ENCODE results near the gene ACMSD. TPM values are rescaled to one million over a fixed set of nuclear protein-coding genes. Genes with fewer than 3 reads are reported as not detected.
"Not testable (repeated sequence)": the region's sequence is repeated elsewhere in the genome, so short reads cannot be mapped to it uniquely, and the experiment has no call there.

ACMSD gene
- not detected for total RNA-seq

DNA sequence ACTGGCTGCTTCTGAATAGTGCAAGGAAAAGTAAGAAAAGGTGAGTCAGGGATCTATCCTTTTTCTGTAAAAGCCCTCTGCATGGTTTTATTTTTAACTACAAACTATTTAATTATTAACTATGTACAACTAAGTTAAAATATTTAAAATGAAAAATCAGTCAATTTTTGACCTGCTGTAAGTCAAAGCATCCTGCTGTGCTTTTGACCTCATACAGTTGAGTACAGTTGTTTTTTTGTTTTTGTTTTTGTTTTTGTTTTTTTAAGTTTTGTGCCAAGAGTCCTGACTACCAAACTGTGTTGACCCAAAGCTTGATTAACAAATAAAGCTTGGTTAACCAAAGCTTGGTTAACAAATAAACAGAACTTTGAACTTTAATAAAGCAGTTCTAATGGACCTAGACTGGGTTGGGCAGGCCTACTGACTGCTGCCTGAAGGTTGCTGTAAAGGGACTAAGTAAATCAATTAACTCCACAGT, at the start of gene ACMSD:
Gene ACMSD, plus strand, starts transcription at position 474 of the 478 bp plus-strand sequence. CDS start 67 bp downstream, outside the sequence.
- H3K27me3 Mint-ChIP-seq (ENCODE audit: low read depth): peaks cover 9% of the 10 kb centered on the region
- H3K4me3 Mint-ChIP-seq: no peak within 1 kb of the TSS
- DNase-seq: no peak
- H3K36me3 Mint-ChIP-seq (ENCODE audit: insufficient read depth): no peaks in the 10 kb centered on the region
- peaks cover 18% of the 10 kb centered on the region for H3K9me3 Mint-ChIP-seq
- no peak for ATAC-seq
- H3K4me1 Mint-ChIP-seq (ENCODE audit: low read depth): no peaks in the 10 kb centered on the region

DNA sequence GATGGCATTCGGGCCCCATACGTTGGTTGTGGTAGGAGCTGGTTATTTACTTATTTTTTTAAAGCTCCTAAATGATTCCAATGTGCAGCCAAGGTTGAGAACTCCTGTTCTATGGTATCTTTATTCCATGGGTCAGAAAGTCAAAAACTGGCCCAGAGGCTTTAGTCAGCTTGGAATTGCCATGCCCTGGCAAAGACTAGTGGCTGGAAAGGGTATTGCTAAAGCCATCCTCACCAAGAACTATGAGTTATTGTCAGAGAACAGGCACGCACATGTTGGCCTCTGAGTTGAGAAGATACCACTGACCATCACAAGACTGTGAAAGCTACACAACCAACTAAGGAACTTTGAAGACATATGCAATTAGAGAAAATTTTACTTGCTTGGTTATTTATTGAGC, 47.9 kb upstream of the ACMSD start:
- Mint-ChIP-seq H3K27me3 (ENCODE audit: low read depth) (peaks cover 6% of the 10 kb centered on the region), H3K9me3 (no peaks in the 10 kb centered on the region), H3K4me1 (ENCODE audit: low read depth) (no peaks in the 10 kb centered on the region), H3K4me3 (no peak overlapping the region), H3K36me3 (ENCODE audit: insufficient read depth) (no peaks in the 10 kb centered on the region)
- DNase-seq (no peak), ATAC-seq (no peak)

DNA sequence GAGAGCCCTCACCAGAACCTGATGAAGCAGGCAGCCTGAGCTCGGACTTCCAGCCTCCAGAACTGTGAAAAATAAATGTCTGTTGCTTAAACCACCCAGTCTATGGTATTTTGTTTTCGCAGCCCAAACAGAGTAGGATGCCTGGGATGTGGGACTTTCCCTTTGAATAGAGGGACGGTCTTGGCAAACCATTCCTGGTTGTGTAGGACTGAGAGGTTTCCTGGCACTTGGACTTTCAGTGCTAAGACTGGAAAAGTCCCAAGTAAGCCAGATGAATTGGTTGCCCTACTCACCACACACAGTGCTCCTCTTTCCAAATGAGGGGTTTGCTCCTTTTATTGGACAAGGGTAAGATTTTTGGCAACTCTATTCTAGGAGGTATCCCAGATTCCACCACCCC, 46.8 kb upstream of the ACMSD start:
- ATAC-seq: no peak
- Mint-ChIP-seq H3K36me3 (ENCODE audit: insufficient read depth) (no peaks in the 10 kb centered on the region), H3K4me3 (no peak overlapping the region), H3K4me1 (ENCODE audit: low read depth) (no peaks in the 10 kb centered on the region), H3K9me3 (no peaks in the 10 kb centered on the region), H3K27me3 (ENCODE audit: low read depth) (peaks cover 6% of the 10 kb centered on the region)
- no peak for DNase-seq

DNA sequence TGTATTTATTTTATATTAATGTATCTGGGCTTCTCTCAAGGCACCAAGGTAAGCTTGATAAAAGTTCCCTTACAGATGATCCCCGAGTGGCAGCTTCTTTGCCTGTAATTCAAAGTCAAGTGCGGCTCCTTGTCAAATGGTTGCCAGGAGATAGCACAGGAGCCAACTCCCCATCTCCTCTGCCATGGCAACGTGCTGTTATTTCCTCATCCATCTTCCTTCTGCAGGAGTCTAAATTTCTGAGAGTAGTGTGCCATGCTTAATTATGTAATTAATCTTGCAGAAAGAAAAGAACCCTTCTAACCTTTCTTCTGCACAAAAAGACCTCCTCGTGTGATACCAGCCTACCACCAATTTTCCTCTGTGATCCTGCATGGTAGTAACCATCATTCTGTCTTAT, 46.2 kb upstream of the ACMSD start:
- no peaks in the 10 kb centered on the region for H3K36me3 Mint-ChIP-seq (ENCODE audit: insufficient read depth)
- no peaks in the 10 kb centered on the region for H3K9me3 Mint-ChIP-seq
- no peaks in the 10 kb centered on the region for H3K4me1 Mint-ChIP-seq (ENCODE audit: low read depth)
- peaks cover 6% of the 10 kb centered on the region for H3K27me3 Mint-ChIP-seq (ENCODE audit: low read depth)
- no peak overlapping the region for H3K4me3 Mint-ChIP-seq
- no peak for ATAC-seq
- DNase-seq: no peak

DNA sequence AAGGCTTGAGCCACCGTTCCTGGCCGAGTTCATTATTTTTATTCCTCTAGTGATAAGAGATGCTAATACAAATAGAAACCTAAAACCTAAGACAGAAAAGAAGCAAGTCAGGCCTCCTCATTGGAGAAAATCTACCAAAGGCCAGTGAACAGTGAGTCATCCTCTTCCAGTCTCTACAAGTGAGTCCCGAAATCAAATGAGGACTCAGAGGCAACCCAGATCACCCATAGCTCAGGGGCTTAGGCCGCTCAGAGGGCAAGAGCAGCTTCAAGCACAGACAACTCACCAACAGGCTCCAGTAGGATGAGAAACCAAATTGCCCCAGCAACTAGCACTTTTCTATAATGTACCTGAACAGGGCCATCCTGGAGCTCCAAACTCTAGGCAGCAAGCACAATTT, 42.7 kb upstream of the ACMSD start:
- peaks cover 6% of the 10 kb centered on the region for H3K27me3 Mint-ChIP-seq (ENCODE audit: low read depth)
- H3K4me1 Mint-ChIP-seq (ENCODE audit: low read depth): no peaks in the 10 kb centered on the region
- H3K9me3 Mint-ChIP-seq: no peaks in the 10 kb centered on the region
- DNase-seq: no peak
- H3K36me3 Mint-ChIP-seq (ENCODE audit: insufficient read depth): no peaks in the 10 kb centered on the region
- H3K4me3 Mint-ChIP-seq: no peak overlapping the region
- no peak for ATAC-seq

DNA sequence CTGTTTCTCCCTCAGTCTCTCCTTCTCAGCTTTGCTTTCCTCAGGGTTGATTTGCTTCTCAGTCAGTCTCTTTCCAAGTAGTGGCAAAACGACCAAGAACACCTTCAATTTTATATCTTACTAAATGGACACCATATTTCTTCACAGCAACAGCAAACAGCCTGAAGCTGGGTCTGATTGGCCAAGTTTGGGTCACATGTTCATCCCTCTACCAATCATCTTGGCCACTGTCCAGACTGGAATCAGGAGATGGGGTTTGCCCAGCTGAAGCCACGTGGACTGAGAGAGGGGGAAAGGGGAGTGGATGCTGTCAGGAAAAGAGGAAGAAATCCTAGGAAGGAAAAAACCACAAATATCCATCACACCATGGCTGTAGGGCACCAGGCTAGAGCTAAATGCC, 42.0 kb upstream of the ACMSD start:
- Mint-ChIP-seq H3K4me1 (ENCODE audit: low read depth) (no peaks in the 10 kb centered on the region), H3K9me3 (no peaks in the 10 kb centered on the region), H3K36me3 (ENCODE audit: insufficient read depth) (no peaks in the 10 kb centered on the region), H3K27me3 (ENCODE audit: low read depth) (peaks cover 5% of the 10 kb centered on the region), H3K4me3 (no peak overlapping the region)
- DNase-seq (no peak), ATAC-seq (no peak)

DNA sequence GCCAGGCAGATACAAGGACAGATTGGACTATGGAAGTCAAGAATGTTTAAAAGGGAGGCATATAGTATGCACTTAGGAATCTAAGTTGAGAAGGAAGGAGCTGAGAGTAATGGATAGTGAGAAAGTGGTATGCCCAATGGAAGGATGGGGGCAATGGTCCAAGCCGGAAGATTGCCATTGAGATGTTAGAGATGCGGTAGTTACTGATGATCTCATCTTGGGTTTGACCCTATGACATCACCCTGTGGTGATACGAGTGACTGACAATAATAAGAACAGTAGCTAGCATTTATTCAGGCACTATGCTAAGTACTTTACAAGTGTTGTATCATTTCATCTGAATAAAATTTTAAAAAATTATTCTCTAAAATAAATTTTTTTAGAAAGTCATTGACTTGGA, 38.5 kb upstream of the ACMSD start:
- Mint-ChIP-seq H3K4me3 (no peak overlapping the region), H3K9me3 (peaks cover 9% of the 10 kb centered on the region), H3K27me3 (ENCODE audit: low read depth) (peaks cover 8% of the 10 kb centered on the region), H3K36me3 (ENCODE audit: insufficient read depth) (no peaks in the 10 kb centered on the region), H3K4me1 (ENCODE audit: low read depth) (no peaks in the 10 kb centered on the region)
- ATAC-seq (no peak), DNase-seq (no peak)

DNA sequence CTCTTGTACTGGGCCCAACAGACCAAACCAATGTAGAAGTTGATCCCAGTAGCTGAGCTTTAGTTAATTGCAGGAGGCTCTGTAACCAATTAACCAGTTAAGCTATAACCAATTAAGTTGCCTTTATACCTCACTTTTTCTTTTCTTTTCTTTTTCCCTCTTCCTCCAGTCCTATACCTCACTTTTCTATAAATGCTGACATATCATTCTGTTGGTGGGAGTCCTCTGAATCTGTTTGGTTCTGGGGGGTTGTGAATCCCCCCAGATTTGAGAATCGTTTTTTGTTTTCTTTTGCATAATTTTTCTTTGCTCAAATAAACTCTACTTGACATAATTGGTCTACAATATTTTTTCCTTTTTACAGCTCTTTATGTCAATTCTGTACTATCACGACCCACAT, 38.1 kb upstream of the ACMSD start:
- Mint-ChIP-seq H3K36me3 (ENCODE audit: insufficient read depth) (no peaks in the 10 kb centered on the region), H3K4me3 (no peak overlapping the region), H3K27me3 (ENCODE audit: low read depth) (peaks cover 6% of the 10 kb centered on the region), H3K9me3 (peaks cover 12% of the 10 kb centered on the region), H3K4me1 (ENCODE audit: low read depth) (no peaks in the 10 kb centered on the region)
- no peak for DNase-seq
- ATAC-seq: no peak

DNA sequence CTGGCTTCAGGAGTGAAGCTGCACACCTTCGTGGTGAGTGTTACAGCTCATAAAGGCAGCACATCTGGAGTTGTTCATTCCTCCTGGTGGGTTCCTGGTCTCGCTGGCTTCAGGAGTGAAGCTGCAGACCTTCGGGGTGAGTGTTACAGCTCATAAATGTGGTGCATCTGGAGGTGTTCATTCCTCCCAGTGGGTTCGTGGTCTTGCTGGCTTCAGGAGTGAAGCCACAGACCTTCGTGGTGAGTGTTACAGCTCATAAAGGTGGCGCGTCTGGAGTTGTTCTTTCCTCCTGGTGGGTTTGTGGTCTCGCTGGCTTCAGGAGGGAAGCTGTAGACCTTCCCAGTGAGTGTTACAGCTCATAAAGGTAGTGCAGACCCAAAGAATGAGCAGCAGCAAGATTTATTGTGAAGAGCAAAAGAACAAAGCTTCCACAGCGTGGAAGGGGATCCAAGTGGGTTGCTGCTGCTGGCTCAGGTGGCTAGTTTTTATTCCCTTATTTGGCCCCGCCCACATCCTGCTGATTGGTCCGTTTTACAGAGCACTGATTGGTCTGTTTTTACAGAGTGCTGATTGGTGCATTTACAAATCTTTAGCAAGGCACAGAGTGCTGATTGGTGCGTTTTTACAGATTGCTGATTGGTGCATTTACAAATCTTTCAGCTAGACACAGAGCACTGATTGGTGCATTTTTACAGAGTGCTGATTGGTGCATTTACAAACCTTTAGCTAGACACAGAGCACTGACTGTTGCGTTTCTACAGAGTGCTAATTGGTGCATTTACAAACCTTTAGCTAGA, 34.6 kb upstream of the ACMSD start:
- not testable (repeated sequence) for DNase-seq; H3K4me1 Mint-ChIP-seq (ENCODE audit: low read depth); H3K4me3 Mint-ChIP-seq; H3K36me3 Mint-ChIP-seq (ENCODE audit: insufficient read depth); H3K27me3 Mint-ChIP-seq (ENCODE audit: low read depth)
- ATAC-seq: peak in 1 of 2 donors; percentile 54
- H3K9me3 Mint-ChIP-seq: peaks cover 19% of the 10 kb centered on the region

DNA sequence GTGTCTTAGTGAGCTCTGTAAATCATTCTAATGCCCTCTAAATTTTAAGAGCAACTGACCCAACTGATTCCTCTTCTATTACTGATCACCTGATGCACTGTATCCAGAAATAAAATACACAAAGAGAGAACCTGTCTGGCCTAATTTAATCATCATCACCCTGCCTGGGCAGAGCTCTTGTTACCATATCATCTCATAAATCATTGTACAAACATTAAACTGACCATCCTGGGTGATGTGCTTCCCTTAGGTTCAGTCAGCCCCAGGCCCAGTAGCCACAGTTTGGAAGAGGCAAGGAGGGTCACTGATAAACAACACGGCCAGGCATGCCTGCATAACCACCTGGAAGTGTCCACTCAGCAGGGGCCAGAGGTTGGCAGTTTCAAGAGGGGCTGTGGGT, 22.7 kb upstream of the ACMSD start:
- no peak for DNase-seq
- H3K4me1 Mint-ChIP-seq (ENCODE audit: low read depth): no peaks in the 10 kb centered on the region
- H3K36me3 Mint-ChIP-seq (ENCODE audit: insufficient read depth): no peaks in the 10 kb centered on the region
- peaks cover 3% of the 10 kb centered on the region for H3K27me3 Mint-ChIP-seq (ENCODE audit: low read depth)
- peaks cover 10% of the 10 kb centered on the region for H3K9me3 Mint-ChIP-seq
- no peak overlapping the region for H3K4me3 Mint-ChIP-seq
- ATAC-seq: no peak

DNA sequence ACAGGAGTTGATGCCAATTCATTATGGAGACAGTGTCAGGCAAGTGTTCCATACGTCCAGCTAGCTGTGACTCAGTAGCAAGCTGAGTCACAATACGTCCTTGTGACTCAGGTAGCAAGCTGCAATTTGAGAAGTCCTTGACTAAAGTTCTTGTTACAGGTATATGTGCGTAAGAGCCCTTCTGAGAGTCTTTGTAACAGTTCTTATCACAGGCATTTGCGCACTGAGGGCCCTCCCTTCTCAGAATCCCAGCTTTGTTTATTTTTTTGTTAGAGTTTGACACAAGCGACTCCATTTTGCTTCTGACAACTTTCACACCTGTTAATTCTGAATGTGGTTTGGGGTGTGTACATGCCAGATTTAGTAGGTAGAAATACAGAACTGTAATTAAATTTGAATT, 20.1 kb upstream of the ACMSD start:
- Mint-ChIP-seq H3K9me3 (no peaks in the 10 kb centered on the region), H3K36me3 (ENCODE audit: insufficient read depth) (no peaks in the 10 kb centered on the region), H3K4me3 (no peak overlapping the region), H3K27me3 (ENCODE audit: low read depth) (peaks cover 8% of the 10 kb centered on the region), H3K4me1 (ENCODE audit: low read depth) (no peaks in the 10 kb centered on the region)
- ATAC-seq: no peak
- DNase-seq: no peak

DNA sequence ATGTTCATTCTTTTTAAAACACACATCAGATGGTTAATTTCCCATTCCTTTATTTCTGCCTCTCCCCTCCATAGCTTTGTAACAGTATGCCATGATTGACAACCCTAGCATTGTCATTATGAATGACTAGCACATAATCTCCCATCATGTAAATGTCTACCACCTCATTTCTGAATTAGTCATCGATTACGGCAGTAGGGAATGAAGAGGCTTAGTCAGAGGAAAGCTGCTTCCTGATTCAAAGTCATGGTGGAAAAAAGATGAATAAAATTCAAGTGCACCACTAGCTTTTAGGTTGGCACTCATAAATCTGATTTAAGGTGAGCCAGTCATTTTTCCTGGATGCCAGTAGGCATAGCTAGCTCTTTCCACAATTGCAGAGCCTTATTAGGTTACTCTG, 19.1 kb upstream of the ACMSD start:
- Mint-ChIP-seq H3K27me3 (ENCODE audit: low read depth) (peaks cover 15% of the 10 kb centered on the region), H3K36me3 (ENCODE audit: insufficient read depth) (no peaks in the 10 kb centered on the region), H3K9me3 (no peaks in the 10 kb centered on the region), H3K4me1 (ENCODE audit: low read depth) (no peaks in the 10 kb centered on the region), H3K4me3 (no peak overlapping the region)
- no peak for DNase-seq
- ATAC-seq: no peak

DNA sequence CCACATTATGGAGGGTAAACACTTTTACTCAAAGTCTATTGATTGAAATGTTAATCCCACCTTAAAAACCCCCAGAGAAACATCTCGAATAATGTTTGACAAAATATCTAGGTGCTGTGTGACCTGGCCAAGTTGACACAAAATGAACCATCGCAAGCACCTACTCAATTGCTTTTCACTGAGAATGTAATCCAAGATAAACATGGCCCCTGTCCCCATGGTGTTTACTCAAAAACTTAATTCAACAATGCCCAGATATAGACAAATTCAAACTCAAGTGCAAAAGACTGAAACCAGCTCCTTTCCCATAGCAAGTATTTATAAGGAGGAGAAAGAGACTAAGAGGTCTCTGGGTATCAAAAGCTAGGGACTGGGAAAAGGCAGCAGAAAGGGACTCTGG, 15.0 kb upstream of the ACMSD start:
- no peak for ATAC-seq
- no peak for DNase-seq
- no peaks in the 10 kb centered on the region for H3K36me3 Mint-ChIP-seq (ENCODE audit: insufficient read depth)

DNA sequence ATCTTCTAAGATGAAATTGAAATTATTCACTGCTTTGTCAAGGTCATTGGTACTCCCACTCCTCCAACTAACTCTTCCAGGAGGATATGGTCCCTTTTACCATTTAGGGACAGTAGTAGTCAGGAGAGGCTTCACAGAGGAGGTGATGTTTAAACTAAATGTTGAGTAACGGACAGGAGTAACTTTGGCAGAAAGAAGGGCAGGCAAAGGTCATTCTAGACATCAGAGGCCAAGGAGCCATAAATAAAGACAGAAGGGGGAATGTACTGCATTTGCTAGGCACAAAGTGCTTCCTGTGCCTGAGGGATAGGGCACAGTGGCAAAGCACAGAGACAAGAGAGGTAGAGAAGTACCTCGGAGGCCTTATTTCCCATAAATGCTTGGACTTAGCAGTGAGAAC, 14.6 kb upstream of the ACMSD start:
- no peak for DNase-seq
- no peaks in the 10 kb centered on the region for H3K9me3 Mint-ChIP-seq
- no peaks in the 10 kb centered on the region for H3K36me3 Mint-ChIP-seq (ENCODE audit: insufficient read depth)

More for the DNA sequence above, 15.0 kb upstream of the ACMSD start:
- peaks cover 16% of the 10 kb centered on the region for H3K27me3 Mint-ChIP-seq (ENCODE audit: low read depth)
- H3K4me3 Mint-ChIP-seq: no peak overlapping the region
- H3K9me3 Mint-ChIP-seq: no peaks in the 10 kb centered on the region
- no peaks in the 10 kb centered on the region for H3K4me1 Mint-ChIP-seq (ENCODE audit: low read depth)

DNA sequence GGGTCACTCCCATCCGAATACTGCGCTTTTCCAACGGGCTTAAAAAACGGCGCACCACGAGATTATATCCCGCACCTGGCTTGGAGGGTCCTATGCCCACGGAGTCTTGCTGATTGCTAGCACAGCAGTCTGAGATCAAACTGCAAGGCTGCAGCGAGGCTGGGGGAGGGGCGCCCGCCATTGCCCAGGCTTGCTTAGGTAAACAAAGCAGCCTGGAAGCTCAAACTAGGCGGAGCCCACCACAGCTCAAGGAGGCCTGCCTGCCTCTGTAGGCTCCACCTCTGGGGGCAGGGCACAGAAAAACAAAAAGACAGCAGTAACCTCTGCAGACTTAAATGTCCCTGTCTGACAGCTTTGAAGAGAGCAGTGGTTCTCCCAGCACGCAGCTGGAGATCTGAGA, 12.7 kb upstream of the ACMSD start:
- not testable (repeated sequence) for H3K4me1 Mint-ChIP-seq (ENCODE audit: low read depth); DNase-seq

More for the DNA sequence above, 14.6 kb upstream of the ACMSD start:
- no peaks in the 10 kb centered on the region for H3K4me1 Mint-ChIP-seq (ENCODE audit: low read depth)
- no peak for ATAC-seq
- no peak overlapping the region for H3K4me3 Mint-ChIP-seq
- H3K27me3 Mint-ChIP-seq (ENCODE audit: low read depth): peaks cover 16% of the 10 kb centered on the region

More for the DNA sequence above, 12.7 kb upstream of the ACMSD start:
- H3K9me3 Mint-ChIP-seq; ATAC-seq; H3K36me3 Mint-ChIP-seq (ENCODE audit: insufficient read depth); H3K4me3 Mint-ChIP-seq: not testable (repeated sequence)
- H3K27me3 Mint-ChIP-seq (ENCODE audit: low read depth): peaks cover 16% of the 10 kb centered on the region

All from activated T-cell treated with anti-CD3 and anti-CD28 coated beads, Interleukin-2, amount 50 U/mL, for 4 hours (primary cell).